B cell (primary cell): ENCODE measurements around the gene ZFAND5. TPM values are rescaled to one million over a fixed set of nuclear protein-coding genes. Genes with fewer than 3 reads are reported as not detected.

Experiments
- ATAC-seq: fragments of 200-7000 bp; cut with Tn5 transposase; one replicate; pipeline ENCODE4 v1.10.0; 2021; ENCODE audit warnings: low read depth, mild to moderate bottlenecking, moderate number of reproducible peaks, moderate library complexity
- CTCF ChIA-PET: fragments of 350-600 bp; sonication (Branson Sonifier 250); formaldehyde crosslinking; loops from one replicate; lab custom pipeline; 2021; ENCODE audit warnings: antibody characterized with exemption, inconsistent platforms; lab: Charles Lee
- POLR2A ChIA-PET: fragments of 350-600 bp; sonication (Branson Sonifier 250); formaldehyde crosslinking; loops from one replicate; lab custom pipeline; 2021; ENCODE audit warnings: antibody characterized with exemption; lab: Charles Lee
- DNase-seq: peaks from one replicate; pipeline ENCODE4 v3.0.0; 2013
- H2AFZ ChIP-seq: 2 replicates; pipeline ENCODE4 v1.6.1; 2012; ENCODE audit warnings: mild to moderate bottlenecking, low read depth, low read length; ENCODE audit not compliant: insufficient read depth, poor library complexity, severe bottlenecking
- H3K27ac ChIP-seq, 2 donors: 1 replicate in 1 of 2; 2 replicates in 1 of 2; pipeline ENCODE4 v1.5.1; 2012 to 2013; ENCODE audit warnings: low read length in 2 of 2, mild to moderate bottlenecking in 2 of 2, moderate library complexity in 1 of 2
- H3K27me3 ChIP-seq, 4 experiments: fragments of 200-600 bp in 1 of 4; sonication (generic) in 1 of 4; replicated peaks in 1 of 4; 1 replicate in 2 of 4; 2 replicates in 2 of 4; pipeline versions ENCODE4 v1.6.1 to v1.7.0; 2013 to 2016; ENCODE audit warnings: low read length in 3 of 4, mild to moderate bottlenecking in 2 of 4, mixed read lengths in 1 of 4, moderate library complexity in 1 of 4; ENCODE audit not compliant: insufficient read depth in 4 of 4, control insufficient read depth in 3 of 4; ENCODE audit errors: control extremely low read depth in 1 of 4
- H3K36me3 ChIP-seq, 2 experiments: replicated peaks in 1 of 2; 1 replicate in 1 of 2; 2 replicates in 1 of 2; pipeline versions ENCODE4 v1.6.1 to v1.7.1; 2013; ENCODE audit warnings: low read length in 1 of 2; ENCODE audit not compliant: insufficient read depth in 2 of 2, control insufficient read depth in 1 of 2; ENCODE audit errors: control extremely low read depth in 1 of 2, extremely low read depth in 1 of 2
- H3K4me1 ChIP-seq, 2 donors: fragments of 200-600 bp in 1 of 2; sonication (generic) in 1 of 2; 1 replicate in 1 of 2; 2 replicates in 1 of 2; pipeline versions ENCODE4 v1.5.1 to v1.6.1; 2013 to 2017; ENCODE audit warnings: low read length in 2 of 2; ENCODE audit not compliant: control insufficient read depth in 2 of 2, insufficient read depth in 2 of 2
- H3K4me2 ChIP-seq: replicated peaks from 2 replicates; pipeline ENCODE3; 2012; ENCODE audit warnings: mild to moderate bottlenecking, low read depth, low read length; ENCODE audit not compliant: poor library complexity, severe bottlenecking
- H3K4me3 ChIP-seq, 5 experiments: fragments of 200-600 bp in 1 of 5; sonication (generic) in 1 of 5; 1 replicate in 3 of 5; 2 replicates in 2 of 5; pipeline versions ENCODE4 v1.5.1 to v1.7.0; 2011 to 2016; ENCODE audit warnings: low read length in 4 of 5, mild to moderate bottlenecking in 4 of 5, low read depth in 2 of 5, control low read depth in 1 of 5, moderate library complexity in 1 of 5; ENCODE audit not compliant: insufficient read depth in 1 of 5; ENCODE audit errors: control extremely low read depth in 1 of 5, extremely low read depth in 1 of 5
- H3K79me2 ChIP-seq: fragments of 200-600 bp; sonication (generic); one replicate; pipeline ENCODE4 v1.6.0; 2016; ENCODE audit warnings: low read length; ENCODE audit not compliant: control insufficient read depth, insufficient read depth
- H3K9ac ChIP-seq: fragments of 200-600 bp; sonication (generic); 2 replicates; pipeline ENCODE4 v1.6.1; 2017; ENCODE audit warnings: mild to moderate bottlenecking, low read length, moderate library complexity
- H3K9me3 ChIP-seq, 3 donors: one replicate each; pipeline versions ENCODE4 v1.6.1 to v1.7.1; 2013; ENCODE audit warnings: low read length in 2 of 3; ENCODE audit not compliant: control insufficient read depth in 2 of 3, insufficient read depth in 1 of 3; ENCODE audit errors: control extremely low read depth in 1 of 3
- H4K20me1 ChIP-seq: 2 replicates; pipeline ENCODE4 v1.6.0; 2012; ENCODE audit warnings: mild to moderate bottlenecking, low read length; ENCODE audit not compliant: insufficient read depth, control insufficient read depth, poor library complexity, severe bottlenecking
- H3K27ac Mint-ChIP-seq: one replicate; pipeline ENCODE4 v1.8.0; 2021; ENCODE audit warnings: mixed read lengths
- H3K27me3 Mint-ChIP-seq: one replicate; pipeline ENCODE4 v1.8.0; 2021; ENCODE audit warnings: mixed read lengths
- H3K4me1 Mint-ChIP-seq: one replicate; pipeline ENCODE4 v1.8.0; 2021; ENCODE audit warnings: mixed read lengths
- H3K4me3 Mint-ChIP-seq: one replicate; pipeline ENCODE4 v1.8.0; 2021; ENCODE audit warnings: mixed read lengths
- H3K9me3 Mint-ChIP-seq: one replicate; pipeline ENCODE4 v1.8.0; 2022; ENCODE audit warnings: mixed read lengths; ENCODE audit not compliant: insufficient read depth
- CTCF ChIP-seq: fragments of 200-600 bp; IDR thresholded peaks from one replicate; pipeline ENCODE4 v1.8.0; 2022; ENCODE audit warnings: antibody characterized with exemption, mild to moderate bottlenecking
- EZH2 ChIP-seq: IDR thresholded peaks from 2 replicates; pipeline ENCODE4 v1.6.1; 2012; ENCODE audit warnings: borderline replicate concordance, low read depth, mild to moderate bottlenecking, moderate library complexity, low read length; ENCODE audit not compliant: insufficient read depth, poor library complexity, severe bottlenecking
- WGBS: methylation state at CpG from one replicate; pipeline ENCODE4 v1.1.5; 2013; ENCODE audit warnings: missing lambda C conversion rate; ENCODE audit not compliant: insufficient coverage; 5-methylcytosine and 5-hydroxymethylcytosine counted together
- intact Hi-C: fragments of 100-400 bp; cut with micrococcal nuclease; formaldehyde crosslinking; loops from one replicate; pipeline ENCODE4 v1.10.0; 2022
- polyA plus RNA-seq: library from polyadenylated mRNA; depleted of rRNA; stranded (reverse); fragments of >200 nt; gene quantifications from 2 replicates; pipeline ENCODE4 v1.2.3, GENCODE V29; 2012
- total RNA-seq, 2 donors: library from RNA; stranded (reverse); fragments of 120-200 nt in 1 of 2; gene quantifications; 1 replicate in 1 of 2; 2 replicates in 1 of 2; pipeline versions ENCODE4 v1.2.3 to v1.2.4, GENCODE V29; 2013 to 2022

ZFAND5 gene
- total and polyA plus RNA-seq, 2 donors (not counting 1 experiment from before 2014, with no cell fraction given) = 95.3 to 162 TPM

DNA sequence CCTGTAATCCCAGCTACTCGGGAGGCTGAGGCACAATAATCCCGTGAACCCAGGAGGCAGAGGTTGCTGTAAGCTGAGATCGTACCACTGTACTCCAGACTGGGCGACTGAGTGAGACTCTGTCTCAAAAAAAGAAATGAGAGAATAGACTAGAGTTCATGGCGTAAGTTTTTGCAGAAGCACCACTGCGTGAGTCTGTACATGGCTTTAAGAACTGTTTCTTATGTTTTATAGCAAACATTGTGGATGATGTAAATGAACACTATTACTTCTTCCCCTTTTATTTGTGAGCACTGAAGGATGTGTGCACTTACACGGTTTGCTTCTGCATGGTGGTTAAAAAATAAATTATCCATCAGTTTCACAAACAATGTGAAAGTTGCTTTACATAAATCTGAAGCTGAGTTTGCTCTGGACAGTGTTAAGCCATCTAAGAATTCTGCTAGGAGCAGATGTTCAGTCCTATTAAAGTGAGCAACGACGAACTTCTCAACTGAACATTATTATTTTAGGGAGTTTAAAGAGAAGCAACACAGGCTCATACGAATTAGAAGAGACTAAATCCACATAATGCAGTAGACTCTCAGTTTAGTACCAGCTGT, 52.5 kb downstream of the ZFAND5 start:
- intact Hi-C loops = no loop called here
- peaks cover 21% of the 10 kb centered on the region for H3K4me1 Mint-ChIP-seq
- Histone ChIP-seq H3K27ac (no peak overlapping the region), H3K4me2 (no peak overlapping the region), H3K27me3 (no peaks in the 10 kb centered on the region), H4K20me1 (no peaks in the 10 kb centered on the region), H2AFZ (no peak overlapping the region), H3K9ac (no peak overlapping the region), H3K79me2 (no peaks in the 10 kb centered on the region), H3K9me3 (no peaks in the 10 kb centered on the region), H3K4me1 (peaks cover 21 to 28% of the 10 kb centered on the region in 2 donors), H3K36me3 (peaks cover 2% of the 10 kb centered on the region in 2 experiments), H3K4me3 (no peak overlapping the region)
- no peak overlapping the region for H3K27ac Mint-ChIP-seq
- DNase-seq = no peak
- H3K27me3 Mint-ChIP-seq = no peaks in the 10 kb centered on the region
- TF ChIP-seq EZH2 (no peak), CTCF (no peak)
- WGBS = 97% methylated on average over 3 of the region's 10 CpGs
- no peak for ATAC-seq
- ChIA-PET POLR2A (no interaction called here), CTCF (no interaction called here)
- H3K9me3 Mint-ChIP-seq = no peaks in the 10 kb centered on the region
- H3K4me3 Mint-ChIP-seq = no peak overlapping the region

DNA sequence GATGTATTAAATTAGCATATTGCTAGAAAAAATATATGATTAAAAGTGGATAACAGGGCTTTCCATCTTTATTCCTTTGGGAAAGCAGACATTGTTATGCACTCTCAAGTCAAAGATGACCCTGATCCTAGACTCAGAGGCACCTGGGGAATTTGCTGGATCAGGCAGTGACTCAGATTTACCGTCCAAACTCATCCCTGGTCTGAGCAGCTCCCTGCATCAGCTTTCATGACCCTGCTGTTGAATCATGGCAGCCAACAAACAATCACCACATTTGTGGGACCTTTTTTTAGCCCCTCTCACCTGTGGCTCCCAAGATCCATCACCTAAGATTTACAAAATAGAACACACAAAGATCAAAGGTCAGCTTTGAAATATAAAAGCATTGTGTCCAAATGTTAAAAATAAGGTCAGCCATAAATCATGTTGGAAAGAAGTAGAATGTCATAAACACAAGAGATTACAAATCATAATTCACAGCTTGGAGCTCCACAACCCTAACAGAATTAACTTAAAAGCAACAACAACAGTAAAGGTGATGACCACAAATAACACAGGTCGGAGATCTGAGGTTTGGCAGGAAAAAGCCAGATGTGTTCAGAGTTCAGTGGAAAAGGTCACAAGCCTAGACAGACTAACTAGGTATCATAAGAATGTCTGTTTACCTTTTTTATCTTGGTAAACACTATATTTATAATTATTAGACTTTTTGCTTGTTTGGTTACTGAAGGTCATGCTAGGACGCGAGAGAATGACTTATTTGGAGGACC, 55.5 kb downstream of the ZFAND5 start:
- intact Hi-C loops = loop anchor here (5.0 kb wide), 1 partner anchor 133 kb away; no protein-coding TSS in a partner anchor
- H3K9me3 Mint-ChIP-seq = no peaks in the 10 kb centered on the region
- Histone ChIP-seq H3K27ac (no peak overlapping the region), H3K4me1 (peaks cover 32 to 42% of the 10 kb centered on the region in 2 donors), H3K9ac (no peak overlapping the region), H3K27me3 (no peaks in the 10 kb centered on the region), H3K4me2 (no peak overlapping the region), H3K36me3 (peaks cover 0 to 2% of the 10 kb centered on the region in 2 experiments), H2AFZ (no peak overlapping the region), H4K20me1 (no peaks in the 10 kb centered on the region), H3K9me3 (no peaks in the 10 kb centered on the region), H3K4me3 (no peak overlapping the region), H3K79me2 (peaks cover 3% of the 10 kb centered on the region)
- no peak for TF ChIP-seq CTCF
- TF ChIP-seq EZH2 = no peak
- H3K4me3 Mint-ChIP-seq = no peak overlapping the region
- no peaks in the 10 kb centered on the region for H3K27me3 Mint-ChIP-seq
- WGBS = 100% methylated on average over 1 of the region's 4 CpGs
- no peak for ATAC-seq
- H3K4me1 Mint-ChIP-seq = peaks cover 35% of the 10 kb centered on the region
- H3K27ac Mint-ChIP-seq = no peak overlapping the region
- no peak for DNase-seq
- CTCF ChIA-PET = no interaction called here
- POLR2A ChIA-PET = no interaction called here
